ENCODE results near the gene TMEM9.

- TF ChIP-seq CTCF (IDR thresholded peaks at IDR 0.05; ENCODE audit: low read depth, low read length) (no peak), EZH2phosphoT487 (IDR thresholded peaks at IDR 0.05; ENCODE audit: low read depth) (no peak)
Measured at GRCh38 chr1:201137024-201137392, 17.3 kb downstream of the TMEM9 start.
